HL-60 (cell line): ENCODE results near the gene PRUNE1.

Experiments
- DNase-seq, 2 experiments: peaks; one replicate each; pipeline ENCODE4 v3.0.0-alpha.2; 2010 to 2020; ENCODE audit warnings: low read depth in 1 of 2, low spot score in 1 of 2
- H3K27ac ChIP-seq: fragments of 250-450 bp; sonication (Bioruptor Pico); replicated peaks from 2 replicates; pipeline ENCODE4 v1.5.1; 2020; ENCODE audit warnings: mild to moderate bottlenecking, moderate library complexity
- H3K27me3 ChIP-seq: fragments of 250-450 bp; sonication (Bioruptor Pico); 2 replicates; pipeline ENCODE4 v1.5.1; 2021; ENCODE audit warnings: mild to moderate bottlenecking, moderate library complexity; ENCODE audit not compliant: insufficient read depth, poor library complexity, severe bottlenecking
- H3K4me3 ChIP-seq: replicated peaks from 2 replicates; pipeline ENCODE4 v1.5.1; 2011; ENCODE audit warnings: mild to moderate bottlenecking, control low read depth, low read length; ENCODE audit not compliant: insufficient read depth
- GABPA ChIP-seq: IDR thresholded peaks from 2 replicates; pipeline ENCODE4 v1.6.1; 2012; ENCODE audit warnings: low read depth
- POLR2AphosphoS5 ChIP-seq: IDR thresholded peaks from 2 replicates; pipeline ENCODE4 v1.6.1; 2012; ENCODE audit warnings: low read depth
- SPI1 ChIP-seq: IDR thresholded peaks from 2 replicates; pipeline ENCODE4 v1.6.1; 2012; ENCODE audit warnings: low read depth, mild to moderate bottlenecking, borderline replicate concordance
- TF ChIP-seq, protein P1 (sequence below): IDR thresholded peaks from 2 replicates; pipeline ENCODE4 v1.6.1; 2012; ENCODE audit warnings: low read depth; ENCODE audit not compliant: insufficient replicate concordance
- TF ChIP-seq, protein P2 (sequence below): IDR thresholded peaks from one replicate; pipeline ENCODE4 v1.5.1; 2011; ENCODE audit warnings: low read length, control low read depth, inconsistent platforms; ENCODE audit not compliant: insufficient read depth

PRUNE1 gene

DNA sequence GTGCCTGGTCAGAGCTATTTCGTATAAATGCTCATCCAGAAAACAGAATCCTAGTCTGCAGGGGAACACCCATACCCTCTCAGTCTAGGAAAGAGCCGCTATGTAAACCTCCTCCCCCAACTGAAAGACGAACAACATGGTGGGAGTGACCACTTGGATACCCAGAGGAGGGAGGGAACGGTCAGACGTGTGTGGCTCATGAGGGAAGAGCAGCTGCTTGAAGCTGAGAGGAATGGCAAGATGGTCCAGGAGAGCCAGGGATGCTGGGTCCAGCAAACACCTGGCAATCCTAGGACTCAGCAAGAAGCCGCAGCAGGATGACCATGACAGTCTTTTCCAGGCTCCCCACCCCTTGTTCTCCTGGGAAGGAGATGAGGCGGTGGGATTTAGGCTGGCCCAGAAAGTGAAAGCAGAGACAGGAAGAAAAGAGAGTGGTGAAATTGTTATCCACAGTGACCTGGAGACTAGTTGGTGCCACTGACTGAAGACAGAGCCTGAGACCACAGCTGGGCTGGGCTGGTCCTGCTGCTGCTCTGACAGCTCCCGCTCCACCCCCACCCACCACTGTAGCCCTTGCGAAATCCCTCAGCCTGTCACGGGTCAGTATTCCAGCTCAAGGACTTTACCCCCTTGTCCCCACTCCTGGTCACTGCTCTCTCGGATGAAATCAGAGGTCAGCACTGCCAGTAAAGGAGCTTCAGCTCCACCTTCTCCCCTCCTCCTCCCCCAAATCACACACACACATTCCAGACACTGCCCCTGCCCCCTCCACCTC, 37.3 kb upstream of the PRUNE1 start:
- TF ChIP-seq, protein P1, sequence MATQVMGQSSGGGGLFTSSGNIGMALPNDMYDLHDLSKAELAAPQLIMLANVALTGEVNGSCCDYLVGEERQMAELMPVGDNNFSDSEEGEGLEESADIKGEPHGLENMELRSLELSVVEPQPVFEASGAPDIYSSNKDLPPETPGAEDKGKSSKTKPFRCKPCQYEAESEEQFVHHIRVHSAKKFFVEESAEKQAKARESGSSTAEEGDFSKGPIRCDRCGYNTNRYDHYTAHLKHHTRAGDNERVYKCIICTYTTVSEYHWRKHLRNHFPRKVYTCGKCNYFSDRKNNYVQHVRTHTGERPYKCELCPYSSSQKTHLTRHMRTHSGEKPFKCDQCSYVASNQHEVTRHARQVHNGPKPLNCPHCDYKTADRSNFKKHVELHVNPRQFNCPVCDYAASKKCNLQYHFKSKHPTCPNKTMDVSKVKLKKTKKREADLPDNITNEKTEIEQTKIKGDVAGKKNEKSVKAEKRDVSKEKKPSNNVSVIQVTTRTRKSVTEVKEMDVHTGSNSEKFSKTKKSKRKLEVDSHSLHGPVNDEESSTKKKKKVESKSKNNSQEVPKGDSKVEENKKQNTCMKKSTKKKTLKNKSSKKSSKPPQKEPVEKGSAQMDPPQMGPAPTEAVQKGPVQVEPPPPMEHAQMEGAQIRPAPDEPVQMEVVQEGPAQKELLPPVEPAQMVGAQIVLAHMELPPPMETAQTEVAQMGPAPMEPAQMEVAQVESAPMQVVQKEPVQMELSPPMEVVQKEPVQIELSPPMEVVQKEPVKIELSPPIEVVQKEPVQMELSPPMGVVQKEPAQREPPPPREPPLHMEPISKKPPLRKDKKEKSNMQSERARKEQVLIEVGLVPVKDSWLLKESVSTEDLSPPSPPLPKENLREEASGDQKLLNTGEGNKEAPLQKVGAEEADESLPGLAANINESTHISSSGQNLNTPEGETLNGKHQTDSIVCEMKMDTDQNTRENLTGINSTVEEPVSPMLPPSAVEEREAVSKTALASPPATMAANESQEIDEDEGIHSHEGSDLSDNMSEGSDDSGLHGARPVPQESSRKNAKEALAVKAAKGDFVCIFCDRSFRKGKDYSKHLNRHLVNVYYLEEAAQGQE, result no peak
- TF ChIP-seq GABPA (no peak), SPI1 (no peak), POLR2AphosphoS5 (no peak)
- TF ChIP-seq, protein P2, sequence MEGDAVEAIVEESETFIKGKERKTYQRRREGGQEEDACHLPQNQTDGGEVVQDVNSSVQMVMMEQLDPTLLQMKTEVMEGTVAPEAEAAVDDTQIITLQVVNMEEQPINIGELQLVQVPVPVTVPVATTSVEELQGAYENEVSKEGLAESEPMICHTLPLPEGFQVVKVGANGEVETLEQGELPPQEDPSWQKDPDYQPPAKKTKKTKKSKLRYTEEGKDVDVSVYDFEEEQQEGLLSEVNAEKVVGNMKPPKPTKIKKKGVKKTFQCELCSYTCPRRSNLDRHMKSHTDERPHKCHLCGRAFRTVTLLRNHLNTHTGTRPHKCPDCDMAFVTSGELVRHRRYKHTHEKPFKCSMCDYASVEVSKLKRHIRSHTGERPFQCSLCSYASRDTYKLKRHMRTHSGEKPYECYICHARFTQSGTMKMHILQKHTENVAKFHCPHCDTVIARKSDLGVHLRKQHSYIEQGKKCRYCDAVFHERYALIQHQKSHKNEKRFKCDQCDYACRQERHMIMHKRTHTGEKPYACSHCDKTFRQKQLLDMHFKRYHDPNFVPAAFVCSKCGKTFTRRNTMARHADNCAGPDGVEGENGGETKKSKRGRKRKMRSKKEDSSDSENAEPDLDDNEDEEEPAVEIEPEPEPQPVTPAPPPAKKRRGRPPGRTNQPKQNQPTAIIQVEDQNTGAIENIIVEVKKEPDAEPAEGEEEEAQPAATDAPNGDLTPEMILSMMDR, result no peak
- H3K4me3 ChIP-seq, result no peak overlapping the region
- peak in 1 of 2 experiments; percentile 21 for DNase-seq
- no peaks in the 10 kb centered on the region for H3K27me3 ChIP-seq
- H3K27ac ChIP-seq, result no peak overlapping the region

DNA sequence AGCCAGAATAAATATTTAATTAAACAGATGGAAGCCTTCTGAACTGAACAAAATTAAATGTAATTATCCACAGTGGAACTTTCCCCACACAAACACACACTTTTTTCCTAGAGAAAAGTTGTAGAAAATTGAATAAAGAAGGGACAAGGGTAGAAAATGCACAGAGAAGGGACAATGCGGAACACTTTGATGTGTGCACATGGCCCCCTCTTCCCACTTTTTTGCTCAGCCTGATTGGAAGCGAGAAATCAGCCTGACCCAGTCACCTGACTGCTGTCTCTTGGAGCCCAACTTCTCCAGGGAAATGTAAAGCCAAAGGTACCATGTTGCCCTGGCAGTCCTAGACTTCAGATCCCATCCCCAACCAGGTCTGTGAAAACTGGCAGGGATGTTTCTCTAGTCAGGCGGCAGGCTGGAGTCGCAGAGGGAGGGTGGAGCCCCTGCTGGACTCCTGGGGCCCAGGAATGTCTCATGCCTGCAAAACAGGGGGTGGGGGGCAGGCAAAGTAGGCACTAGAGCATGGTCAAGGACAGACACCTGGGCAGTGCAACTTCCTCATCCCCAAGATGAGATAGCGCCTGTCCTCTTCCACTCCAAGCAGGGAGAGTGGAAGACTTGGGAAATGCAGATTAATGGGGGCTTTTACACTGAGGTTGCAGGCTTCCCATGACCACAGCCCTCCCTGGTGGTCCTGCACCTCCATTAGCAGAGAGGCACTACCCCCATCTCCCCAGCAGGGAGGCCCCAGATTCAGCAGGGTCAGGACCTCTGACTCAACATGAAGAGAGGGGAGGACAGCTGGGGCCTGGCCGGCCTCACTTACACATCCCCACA, 36.4 kb upstream of the PRUNE1 start:
- TF ChIP-seq, protein P2, result no peak
- TF ChIP-seq SPI1 (no peak), POLR2AphosphoS5 (no peak), GABPA (no peak)
- TF ChIP-seq, protein P1, result no peak
- no peaks in the 10 kb centered on the region for H3K27me3 ChIP-seq
- no peak overlapping the region for H3K27ac ChIP-seq
- DNase-seq, result no peak
- peak overlapping the region; percentile 10 for H3K4me3 ChIP-seq

DNA sequence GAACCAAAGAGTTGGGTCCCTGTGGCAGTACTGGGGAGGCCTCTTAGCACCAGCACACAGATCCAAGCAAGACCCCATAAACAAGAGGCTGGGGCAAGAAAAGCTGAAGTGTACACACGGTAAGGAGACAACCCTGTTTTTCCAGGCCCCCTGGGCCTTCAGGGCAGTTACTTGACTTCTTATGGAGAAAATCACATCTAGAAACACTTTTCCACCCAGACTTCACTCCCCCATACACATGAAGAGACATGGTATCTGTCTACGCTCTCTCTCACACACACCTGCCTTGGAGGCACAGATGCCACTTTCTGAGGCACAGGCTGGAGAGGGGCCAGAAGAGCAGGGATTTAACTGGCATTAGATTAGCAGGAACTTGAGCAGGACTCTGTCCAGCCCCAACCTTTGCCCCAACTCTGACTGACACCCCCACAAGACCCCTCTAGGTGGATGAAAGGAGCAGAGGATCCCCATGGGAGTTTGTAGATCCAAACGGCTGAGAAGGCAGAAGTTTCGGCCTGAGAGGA, 35.8 kb upstream of the PRUNE1 start:
- TF ChIP-seq, protein P2, result no peak
- TF ChIP-seq SPI1 (no peak), POLR2AphosphoS5 (no peak)
- TF ChIP-seq, protein P1, result no peak
- H3K27me3 ChIP-seq, result no peaks in the 10 kb centered on the region
- H3K27ac ChIP-seq, result no peak overlapping the region; the same call in 1 of the 2 replicates

More for the DNA sequence above, 35.8 kb upstream of the PRUNE1 start:
- peak overlapping the region; percentile 89 for H3K4me3 ChIP-seq
- DNase-seq, result no peak
